GM12872 (cell line): ENCODE results near the gene ATAD2B.
A peak's percentile ranks its signal among the peaks of the same experiment; 100 is the strongest.

ENCODE experiments used
- CTCF ChIP-seq: IDR thresholded peaks from 3 replicates; pipeline ENCODE4 v1.5.1; 2011; ENCODE audit warnings: low read depth, mild to moderate bottlenecking, low read length, moderate library complexity; ENCODE audit not compliant: insufficient read depth

ATAD2B gene

GRCh38 chr2:23814963-23815362 is 112.0 kb downstream of the ATAD2B start:
- no peak for TF ChIP-seq CTCF

- no peak for TF ChIP-seq CTCF
These were observed 113.5 kb downstream of the ATAD2B start for GRCh38 chr2:23813438-23813837.

GRCh38 chr2:23809150-23809549 is 117.8 kb downstream of the ATAD2B start:
- no peak for TF ChIP-seq CTCF

- no peak for TF ChIP-seq CTCF
These were observed 120.2 kb downstream of the ATAD2B start for GRCh38 chr2:23806665-23807249.

GRCh38 chr2:23806201-23806600 is 120.7 kb downstream of the ATAD2B start:
- no peak for TF ChIP-seq CTCF

- TF ChIP-seq CTCF: peak; percentile 53; the same call in 2 of the 3 replicates
These were observed 122.9 kb downstream of the ATAD2B start for GRCh38 chr2:23803965-23804542.

- no peak for TF ChIP-seq CTCF
These were observed 123.5 kb downstream of the ATAD2B start for GRCh38 chr2:23803264-23803964.
